Coronary artery (tissue), 2 donors: Measurements from ENCODE around the gene BEST2.
A peak's percentile ranks its signal among the peaks of the same experiment; 100 is the strongest.
"Not testable (repeated sequence)": the region's sequence is repeated elsewhere in the genome, so short reads cannot be mapped to it uniquely, and the experiment has no call there.

Experiments used
- DNase-seq: peaks from one replicate; pipeline ENCODE4 v3.0.0-alpha.2; 2017; ENCODE audit warnings: low spot score
- H3K27ac ChIP-seq, 2 donors: fragments of 200-600 bp; sonication (generic); one replicate each; pipeline ENCODE4 v1.5.1; 2016 to 2019
- H3K4me3 ChIP-seq: fragments of 200-600 bp; sonication (generic); 2 replicates; pipeline ENCODE4 v1.5.1; 2016; ENCODE audit warnings: mild to moderate bottlenecking, moderate library complexity
- CTCF ChIP-seq: fragments of 200-600 bp; sonication (generic); IDR thresholded peaks from one replicate; pipeline ENCODE4 v1.5.1; 2019; ENCODE audit warnings: antibody characterized with exemption

Gene BEST2

DNA sequence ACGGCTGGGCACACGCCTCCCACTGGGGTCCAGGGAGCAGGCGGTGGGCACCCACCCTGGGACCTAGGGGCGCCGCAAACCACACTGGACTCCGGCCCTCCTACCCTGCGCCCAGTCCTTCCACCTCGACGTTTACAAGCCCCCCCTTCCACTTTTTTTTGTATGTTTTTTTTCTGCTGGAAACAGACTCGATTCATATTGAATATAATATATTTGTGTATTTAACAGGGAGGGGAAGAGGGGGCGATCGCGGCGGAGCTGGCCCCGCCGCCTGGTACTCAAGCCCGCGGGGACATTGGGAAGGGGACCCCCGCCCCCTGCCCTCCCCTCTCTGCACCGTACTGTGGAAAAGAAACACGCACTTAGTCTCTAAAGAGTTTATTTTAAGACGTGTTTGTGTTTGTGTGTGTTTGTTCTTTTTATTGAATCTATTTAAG lies 41.3 kb downstream of the BEST2 start:
- peak overlapping the region; percentile 97 for H3K4me3 ChIP-seq
- no peak for TF ChIP-seq CTCF
- peak; percentile 72 for DNase-seq
- H3K27ac ChIP-seq, result peak overlapping the region; percentile 97 to 99

DNA sequence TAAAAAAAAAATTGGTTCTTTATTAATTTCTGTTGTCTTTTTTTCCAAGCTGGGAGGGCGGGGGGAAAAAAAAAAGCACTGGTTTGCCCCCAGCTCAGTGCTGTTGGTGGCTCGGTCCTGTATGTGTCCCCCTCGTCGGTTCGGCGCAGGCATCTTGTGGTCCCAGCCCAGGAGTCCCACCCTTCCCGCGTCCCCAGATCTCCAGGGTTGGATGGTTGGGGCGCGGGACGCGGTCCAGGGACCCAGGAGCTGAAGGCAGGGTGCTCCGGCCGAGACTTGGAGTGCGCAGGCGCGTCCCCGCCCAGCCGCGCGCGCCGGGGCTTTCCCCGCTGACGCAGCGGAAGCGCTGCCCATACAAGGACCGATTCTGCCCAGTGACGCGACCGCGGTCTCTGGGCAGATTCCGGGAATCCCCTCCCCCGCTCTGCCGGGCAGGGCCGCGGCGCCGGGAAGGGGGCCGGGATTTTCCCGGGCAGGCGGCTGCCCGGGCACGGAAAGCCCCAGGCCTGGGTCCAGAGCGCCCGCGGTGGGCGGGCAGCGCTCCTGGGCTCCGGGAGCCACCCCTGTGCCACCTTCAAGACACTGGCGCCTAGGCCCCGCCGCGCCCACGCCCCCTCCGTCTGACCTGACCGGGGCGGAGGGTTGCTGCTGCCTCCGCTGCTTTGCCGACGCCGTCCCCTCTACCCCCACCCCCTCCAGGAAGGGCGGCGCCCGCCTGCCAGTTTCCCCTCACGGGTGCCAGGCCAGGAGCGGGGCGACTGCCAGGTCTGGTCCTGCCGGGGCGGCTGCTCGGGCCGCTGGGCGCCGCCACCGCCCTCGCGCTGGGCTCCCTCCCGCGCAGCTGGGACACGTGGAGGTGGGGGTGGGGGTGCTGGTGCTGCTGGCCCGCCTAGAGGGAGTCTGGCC lies 42.0 kb downstream of the BEST2 start:
- Histone ChIP-seq H3K27ac (peak overlapping the region; percentile 97 to 99), H3K4me3 (peak overlapping the region; percentile 97)
- DNase-seq, result peak; percentile 95
- TF ChIP-seq CTCF, result no peak

DNA sequence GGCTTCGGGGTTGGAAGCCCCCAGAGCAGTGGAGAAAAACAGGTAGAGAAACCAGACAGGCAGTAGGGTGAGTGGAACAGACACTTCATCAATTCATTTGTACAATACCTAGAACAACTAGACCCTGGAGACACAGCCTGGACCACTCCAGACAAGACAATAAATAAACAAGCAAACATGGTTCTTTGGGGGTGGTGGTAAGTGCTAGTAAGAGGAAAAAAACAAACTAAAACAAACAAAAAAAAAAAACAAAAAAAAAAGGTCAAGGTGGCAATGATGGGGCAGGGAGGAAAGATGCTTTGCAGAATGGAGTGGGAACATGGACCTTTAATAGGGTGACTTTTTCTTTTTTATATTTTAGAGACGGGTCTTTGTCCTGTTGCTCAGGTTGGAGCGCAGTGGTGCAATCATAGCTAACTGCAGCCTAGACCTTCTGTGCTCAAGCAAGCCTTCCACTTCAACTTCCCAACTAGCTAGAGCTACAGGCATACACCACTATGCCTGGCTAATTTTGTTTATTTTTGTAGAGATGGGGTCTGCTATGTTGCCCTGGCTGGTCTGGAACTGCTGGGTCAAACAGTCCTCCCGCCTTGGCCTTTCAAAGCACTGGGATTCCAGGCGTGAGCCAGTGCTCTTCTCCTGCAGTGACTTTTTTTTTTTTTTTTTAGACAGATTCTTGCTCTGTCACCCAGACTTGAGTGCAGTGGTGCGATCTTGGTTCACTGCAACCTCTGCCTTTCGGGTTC lies 42.8 kb downstream of the BEST2 start:
- DNase-seq, result peak; percentile 76
- TF ChIP-seq CTCF, result no peak
- Histone ChIP-seq H3K27ac (peak overlapping the region; percentile 97 to 99), H3K4me3 (peak overlapping the region; percentile 97)

- Histone ChIP-seq H3K27ac (no peak overlapping the region), H3K4me3 (no peak overlapping the region)
- TF ChIP-seq CTCF, result no peak
- DNase-seq, result peak; percentile 78
These were observed 43.4 kb downstream of the BEST2 start for GRCh38 chr19:12794971-12795381.

GRCh38 chr19:12796146-12797071 lies 44.8 kb downstream of the BEST2 start:
- peak; percentile 80 for TF ChIP-seq CTCF
- Histone ChIP-seq H3K4me3 (no peak overlapping the region), H3K27ac (peak overlapping the region; percentile 18 to 82)
- DNase-seq, result peak; percentile 89

DNA sequence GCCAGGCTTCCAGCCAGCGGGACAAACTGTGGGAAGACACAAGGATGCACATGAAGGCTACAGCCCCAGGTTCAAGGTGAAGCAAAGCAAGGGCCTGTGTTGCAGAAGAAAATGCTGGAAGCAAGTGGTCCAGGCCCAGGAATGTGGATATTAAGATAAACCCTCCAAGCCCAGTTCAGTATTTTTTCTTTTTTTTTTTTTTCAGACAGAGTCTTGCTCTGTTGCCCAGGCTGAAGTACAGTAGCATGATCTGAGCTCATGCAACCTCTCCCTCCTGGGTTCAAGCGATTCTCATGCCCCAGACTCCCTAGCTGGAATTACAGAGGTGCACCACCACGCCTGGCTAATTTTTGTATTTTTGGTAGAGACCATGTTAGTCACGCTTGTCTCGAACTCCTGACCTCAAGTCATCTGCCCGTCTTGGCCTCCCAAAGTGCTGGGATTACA lies 45.6 kb downstream of the BEST2 start:
- Histone ChIP-seq H3K4me3 (no peak overlapping the region), H3K27ac (no peak overlapping the region)
- no peak for TF ChIP-seq CTCF
- DNase-seq, result no peak

DNA sequence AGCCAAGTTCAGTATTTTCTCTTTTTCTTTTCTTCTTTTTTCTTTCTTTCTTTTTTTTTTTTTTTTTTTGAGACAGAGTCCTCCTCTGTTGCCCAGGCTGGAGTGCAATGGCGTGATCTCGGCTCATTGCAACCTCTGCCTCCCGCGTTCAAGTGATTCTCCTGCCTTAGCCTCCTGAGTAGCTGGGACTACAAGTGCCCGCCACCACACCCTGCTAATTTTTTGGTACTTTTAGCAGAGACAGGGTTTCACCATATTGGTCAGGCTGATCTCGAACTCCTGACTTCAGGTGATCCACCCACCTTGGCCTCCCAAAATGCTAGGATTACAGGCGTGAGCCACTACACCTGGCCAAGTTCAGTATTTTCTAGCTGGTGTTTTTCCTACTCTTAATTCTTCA lies 46.0 kb downstream of the BEST2 start:
- DNase-seq, H3K27ac ChIP-seq: not testable (repeated sequence)

More for the DNA sequence above, 46.0 kb downstream of the BEST2 start:
- not testable (repeated sequence) for H3K4me3 ChIP-seq
